ENCODE measurements around the gene PRKCQ. TPM values are rescaled to one million over a fixed set of nuclear protein-coding genes. Genes with fewer than 3 reads are reported as not detected.

The PRKCQ gene
- total and polyA plus RNA-seq, 4 donors = 0.13 to 3.3 (median 0.45) TPM

DNA sequence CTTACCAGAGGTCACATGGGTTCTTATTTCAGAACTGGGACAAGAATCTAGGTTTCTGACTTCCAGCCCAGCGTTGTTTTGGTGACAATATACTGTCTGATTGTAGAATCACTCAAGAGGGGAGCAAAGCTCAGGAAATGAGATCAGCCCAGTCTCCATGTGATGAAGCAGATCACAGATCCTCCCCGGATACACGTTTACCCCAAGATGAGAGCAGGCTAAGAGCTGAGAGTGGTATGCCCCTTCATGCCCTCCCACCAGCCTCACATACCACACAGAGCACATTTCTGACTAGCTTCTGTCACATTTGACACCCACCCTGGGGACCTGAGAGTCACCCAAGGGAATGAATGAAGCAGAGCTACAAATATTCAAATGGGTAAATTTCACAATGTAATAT, 27.1 kb upstream of the PRKCQ start:
- no peak for DNase-seq (ENCODE audit: low spot score)
- Histone ChIP-seq H3K4me3 (ENCODE audit: low read depth in 1 of 3, low read length in 3 of 3) (no peak overlapping the region), H3K4me1 (ENCODE audit: control insufficient read depth in 4 of 4, insufficient read depth in 4 of 4, low read length in 3 of 4) (peaks cover 0 to 3% (median 0%) of the 10 kb centered on the region in 4 donors), H3K27me3 (ENCODE audit: control insufficient read depth in 4 of 4, insufficient read depth in 4 of 4, low read length in 3 of 4) (peaks cover 0 to 4% (median 0%) of the 10 kb centered on the region in 4 donors), H3K36me3 (ENCODE audit: control insufficient read depth in 4 of 4, insufficient read depth in 3 of 4, low read depth in 1 of 4, low read length in 3 of 4) (no peaks in the 10 kb centered on the region), H3K9me3 (ENCODE audit: control insufficient read depth in 4 of 4, low read length in 3 of 4) (no peaks in the 10 kb centered on the region), H3K9ac (ENCODE audit: low read depth in 1 of 2, low read length in 2 of 2) (no peak overlapping the region), H3K27ac (ENCODE audit: low read depth in 1 of 2, low read length in 2 of 2) (no peak overlapping the region)
- TF ChIP-seq, protein P1, sequence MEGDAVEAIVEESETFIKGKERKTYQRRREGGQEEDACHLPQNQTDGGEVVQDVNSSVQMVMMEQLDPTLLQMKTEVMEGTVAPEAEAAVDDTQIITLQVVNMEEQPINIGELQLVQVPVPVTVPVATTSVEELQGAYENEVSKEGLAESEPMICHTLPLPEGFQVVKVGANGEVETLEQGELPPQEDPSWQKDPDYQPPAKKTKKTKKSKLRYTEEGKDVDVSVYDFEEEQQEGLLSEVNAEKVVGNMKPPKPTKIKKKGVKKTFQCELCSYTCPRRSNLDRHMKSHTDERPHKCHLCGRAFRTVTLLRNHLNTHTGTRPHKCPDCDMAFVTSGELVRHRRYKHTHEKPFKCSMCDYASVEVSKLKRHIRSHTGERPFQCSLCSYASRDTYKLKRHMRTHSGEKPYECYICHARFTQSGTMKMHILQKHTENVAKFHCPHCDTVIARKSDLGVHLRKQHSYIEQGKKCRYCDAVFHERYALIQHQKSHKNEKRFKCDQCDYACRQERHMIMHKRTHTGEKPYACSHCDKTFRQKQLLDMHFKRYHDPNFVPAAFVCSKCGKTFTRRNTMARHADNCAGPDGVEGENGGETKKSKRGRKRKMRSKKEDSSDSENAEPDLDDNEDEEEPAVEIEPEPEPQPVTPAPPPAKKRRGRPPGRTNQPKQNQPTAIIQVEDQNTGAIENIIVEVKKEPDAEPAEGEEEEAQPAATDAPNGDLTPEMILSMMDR (IDR thresholded peaks at IDR 0.05; ENCODE audit: low read depth, low read length, missing input control) = no peak
- TF ChIP-seq HNF4G (IDR thresholded peaks at IDR 0.05) (no peak), RXRA (IDR thresholded peaks at IDR 0.05) (no peak), TAF1 (conservative IDR thresholded peaks at IDR 0.05) (no peak), NR2F2 (IDR thresholded peaks at IDR 0.05) (no peak)
- WGBS = 73% methylated on average over 3 of the region's 3 CpGs

DNA sequence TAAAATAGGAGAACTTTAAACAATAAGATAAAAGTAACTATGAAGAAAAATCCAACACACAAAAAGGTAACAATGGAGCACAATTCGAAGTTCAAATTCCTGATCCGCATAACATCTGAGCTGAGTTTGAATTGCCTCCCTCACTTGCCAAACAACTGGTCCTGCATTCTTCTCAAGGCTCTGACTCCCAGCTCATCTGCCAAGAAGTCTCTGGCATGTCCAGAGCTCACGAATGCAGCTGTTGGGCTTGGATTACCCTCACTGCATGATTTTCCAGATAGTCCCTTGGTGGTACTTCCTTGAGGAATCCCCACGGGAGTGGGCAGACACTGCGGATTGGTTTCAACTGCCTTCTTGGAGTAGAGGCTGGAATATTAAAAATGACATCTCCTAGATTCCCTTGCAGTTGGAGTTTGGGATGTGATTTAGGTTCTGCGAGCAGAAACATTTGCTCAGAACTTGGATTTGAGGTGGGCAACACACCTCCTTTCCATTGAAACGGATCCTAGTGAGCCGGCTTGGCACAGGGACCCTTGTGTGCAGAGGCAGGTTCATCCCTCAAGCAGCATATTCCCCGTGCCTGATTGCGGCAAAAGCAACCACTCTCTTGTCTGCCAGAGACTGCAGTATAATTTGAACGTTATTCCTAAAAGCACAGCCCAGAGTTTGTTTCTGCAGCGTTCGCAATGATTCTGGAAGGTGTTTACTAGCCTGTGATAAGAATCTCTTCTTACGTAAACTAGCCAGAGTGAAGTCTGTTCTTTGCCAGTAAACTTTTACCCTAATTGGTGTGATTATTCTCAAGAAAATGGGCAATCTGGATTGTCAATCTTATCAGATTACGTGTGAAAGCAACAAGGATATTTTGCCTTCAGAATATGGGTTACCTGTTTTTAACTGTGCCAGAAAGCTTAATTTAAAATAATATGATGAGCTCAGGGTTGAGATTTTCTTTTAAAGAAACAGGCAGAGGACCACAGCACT, 23.4 kb upstream of the PRKCQ start:
- peaks cover 0 to 4% (median 0%) of the 10 kb centered on the region in 4 donors for H3K27me3 ChIP-seq (ENCODE audit: control insufficient read depth in 4 of 4, insufficient read depth in 4 of 4, low read length in 3 of 4)
- TF ChIP-seq SP1 (IDR thresholded peaks at IDR 0.05) = no peak
- TF ChIP-seq EGR1 (IDR thresholded peaks at IDR 0.05; ENCODE audit: low read depth in 2 of 2) = no peak
- TF ChIP-seq, protein P2, sequence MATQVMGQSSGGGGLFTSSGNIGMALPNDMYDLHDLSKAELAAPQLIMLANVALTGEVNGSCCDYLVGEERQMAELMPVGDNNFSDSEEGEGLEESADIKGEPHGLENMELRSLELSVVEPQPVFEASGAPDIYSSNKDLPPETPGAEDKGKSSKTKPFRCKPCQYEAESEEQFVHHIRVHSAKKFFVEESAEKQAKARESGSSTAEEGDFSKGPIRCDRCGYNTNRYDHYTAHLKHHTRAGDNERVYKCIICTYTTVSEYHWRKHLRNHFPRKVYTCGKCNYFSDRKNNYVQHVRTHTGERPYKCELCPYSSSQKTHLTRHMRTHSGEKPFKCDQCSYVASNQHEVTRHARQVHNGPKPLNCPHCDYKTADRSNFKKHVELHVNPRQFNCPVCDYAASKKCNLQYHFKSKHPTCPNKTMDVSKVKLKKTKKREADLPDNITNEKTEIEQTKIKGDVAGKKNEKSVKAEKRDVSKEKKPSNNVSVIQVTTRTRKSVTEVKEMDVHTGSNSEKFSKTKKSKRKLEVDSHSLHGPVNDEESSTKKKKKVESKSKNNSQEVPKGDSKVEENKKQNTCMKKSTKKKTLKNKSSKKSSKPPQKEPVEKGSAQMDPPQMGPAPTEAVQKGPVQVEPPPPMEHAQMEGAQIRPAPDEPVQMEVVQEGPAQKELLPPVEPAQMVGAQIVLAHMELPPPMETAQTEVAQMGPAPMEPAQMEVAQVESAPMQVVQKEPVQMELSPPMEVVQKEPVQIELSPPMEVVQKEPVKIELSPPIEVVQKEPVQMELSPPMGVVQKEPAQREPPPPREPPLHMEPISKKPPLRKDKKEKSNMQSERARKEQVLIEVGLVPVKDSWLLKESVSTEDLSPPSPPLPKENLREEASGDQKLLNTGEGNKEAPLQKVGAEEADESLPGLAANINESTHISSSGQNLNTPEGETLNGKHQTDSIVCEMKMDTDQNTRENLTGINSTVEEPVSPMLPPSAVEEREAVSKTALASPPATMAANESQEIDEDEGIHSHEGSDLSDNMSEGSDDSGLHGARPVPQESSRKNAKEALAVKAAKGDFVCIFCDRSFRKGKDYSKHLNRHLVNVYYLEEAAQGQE (IDR thresholded peaks at IDR 0.05) = no peak
- TF ChIP-seq, protein P3, sequence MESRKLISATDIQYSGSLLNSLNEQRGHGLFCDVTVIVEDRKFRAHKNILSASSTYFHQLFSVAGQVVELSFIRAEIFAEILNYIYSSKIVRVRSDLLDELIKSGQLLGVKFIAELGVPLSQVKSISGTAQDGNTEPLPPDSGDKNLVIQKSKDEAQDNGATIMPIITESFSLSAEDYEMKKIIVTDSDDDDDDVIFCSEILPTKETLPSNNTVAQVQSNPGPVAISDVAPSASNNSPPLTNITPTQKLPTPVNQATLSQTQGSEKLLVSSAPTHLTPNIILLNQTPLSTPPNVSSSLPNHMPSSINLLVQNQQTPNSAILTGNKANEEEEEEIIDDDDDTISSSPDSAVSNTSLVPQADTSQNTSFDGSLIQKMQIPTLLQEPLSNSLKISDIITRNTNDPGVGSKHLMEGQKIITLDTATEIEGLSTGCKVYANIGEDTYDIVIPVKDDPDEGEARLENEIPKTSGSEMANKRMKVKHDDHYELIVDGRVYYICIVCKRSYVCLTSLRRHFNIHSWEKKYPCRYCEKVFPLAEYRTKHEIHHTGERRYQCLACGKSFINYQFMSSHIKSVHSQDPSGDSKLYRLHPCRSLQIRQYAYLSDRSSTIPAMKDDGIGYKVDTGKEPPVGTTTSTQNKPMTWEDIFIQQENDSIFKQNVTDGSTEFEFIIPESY (IDR thresholded peaks at IDR 0.05) = no peak
- no peak overlapping the region for H3K9ac ChIP-seq (ENCODE audit: low read depth in 1 of 2, low read length in 2 of 2)

More for the DNA sequence above, 23.4 kb upstream of the PRKCQ start:
- Histone ChIP-seq H3K9me3 (ENCODE audit: control insufficient read depth in 4 of 4, low read length in 3 of 4) (no peaks in the 10 kb centered on the region), H3K27ac (ENCODE audit: low read depth in 1 of 2, low read length in 2 of 2) (no peak overlapping the region), H3K36me3 (ENCODE audit: control insufficient read depth in 4 of 4, insufficient read depth in 3 of 4, low read depth in 1 of 4, low read length in 3 of 4) (no peaks in the 10 kb centered on the region), H3K4me1 (ENCODE audit: control insufficient read depth in 4 of 4, insufficient read depth in 4 of 4, low read length in 3 of 4) (peaks cover 0 to 3% (median 0%) of the 10 kb centered on the region in 4 donors), H3K4me3 (ENCODE audit: low read depth in 1 of 3, low read length in 3 of 3) (no peak overlapping the region)
- DNase-seq (ENCODE audit: low spot score) = no peak
- 65% methylated on average over 15 of the region's 15 CpGs for WGBS

Data from liver (tissue), 9 donors.